Measurements from ENCODE around the gene PAPPA. TPM values are rescaled to one million over a fixed set of nuclear protein-coding genes. Genes with fewer than 3 reads are reported as not detected.

PAPPA gene
- total RNA-seq, 3 donors from 2014 or later (not counting 1 experiment from before 2014, with no cell fraction given) = not detected

DNA sequence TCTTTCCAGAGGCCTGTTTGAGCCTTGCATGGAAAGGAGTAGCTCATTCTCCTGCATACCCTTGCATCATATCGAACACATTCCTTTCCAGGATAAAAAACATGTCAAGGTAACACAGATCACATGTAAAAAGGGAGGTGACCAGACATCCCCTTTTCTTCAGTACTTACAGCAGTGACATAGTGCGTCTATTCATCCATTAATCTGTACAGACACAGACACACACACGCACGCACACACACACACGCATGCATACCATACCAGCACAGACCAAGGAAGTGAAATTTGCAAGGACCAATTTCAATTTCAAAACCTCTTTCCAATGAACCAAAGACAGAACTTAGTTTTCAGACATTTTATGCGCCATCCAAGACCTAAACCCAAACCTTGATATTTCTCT, 256.0 kb downstream of the PAPPA start:
- no peak overlapping the region for H3K4me3 ChIP-seq (ENCODE audit: low read length)
- no peaks in the 10 kb centered on the region for H3K36me3 Mint-ChIP-seq
- H3K27me3 ChIP-seq (ENCODE audit: control insufficient read depth, insufficient read depth, low read length) = no peaks in the 10 kb centered on the region
- no peaks in the 10 kb centered on the region for H3K36me3 ChIP-seq (ENCODE audit: control insufficient read depth, insufficient read depth, low read length)
- intact Hi-C loops (cut with micrococcal nuclease) = no loop called here
- H3K27me3 Mint-ChIP-seq (ENCODE audit: low read depth in 2 of 2) = no peaks in the 10 kb centered on the region
- ATAC-seq = no peak
- H3K9me3 ChIP-seq (ENCODE audit: control insufficient read depth, insufficient read depth, low read length) = no peaks in the 10 kb centered on the region
- H3K27ac ChIP-seq (ENCODE audit: low read length) = no peak overlapping the region
- no peak for DNase-seq
- no peak overlapping the region for H3K27ac Mint-ChIP-seq
- 73% methylated on average over 6 of the region's 6 CpGs for WGBS (ENCODE audit: insufficient coverage)
- no peaks in the 10 kb centered on the region for H3K4me1 Mint-ChIP-seq
- peaks cover 2 to 8% of the 10 kb centered on the region in 2 donors for H3K9me3 Mint-ChIP-seq
- H3K4me3 Mint-ChIP-seq = no peak overlapping the region
- TF ChIP-seq CTCF (IDR thresholded peaks at IDR 0.05) = no peak
- no peaks in the 10 kb centered on the region for H3K4me1 ChIP-seq (ENCODE audit: control insufficient read depth, insufficient read depth, low read length)

DNA sequence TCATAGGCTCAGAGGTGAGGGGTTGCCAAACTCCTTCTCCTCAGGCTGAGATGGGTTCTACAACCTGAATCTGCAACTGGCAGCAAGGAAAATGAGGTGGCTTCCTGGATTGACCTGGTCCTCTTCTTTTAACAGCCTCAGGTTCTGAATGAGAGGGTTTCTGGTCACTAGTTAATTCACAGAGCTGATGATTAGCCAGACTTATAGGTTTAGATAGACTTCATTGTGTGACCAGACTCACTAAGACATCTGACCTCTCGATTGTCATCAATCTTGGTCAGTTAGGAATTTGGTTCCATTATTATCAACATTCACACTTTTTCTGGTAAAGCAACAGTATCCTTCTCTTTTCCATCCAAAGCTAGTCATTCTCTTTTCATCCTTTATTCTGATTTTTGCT, 257.9 kb downstream of the PAPPA start:
- H3K27ac Mint-ChIP-seq = no peak overlapping the region
- no peaks in the 10 kb centered on the region for H3K36me3 ChIP-seq (ENCODE audit: control insufficient read depth, insufficient read depth, low read length)
- intact Hi-C loops (cut with micrococcal nuclease) = no loop called here

DNA sequence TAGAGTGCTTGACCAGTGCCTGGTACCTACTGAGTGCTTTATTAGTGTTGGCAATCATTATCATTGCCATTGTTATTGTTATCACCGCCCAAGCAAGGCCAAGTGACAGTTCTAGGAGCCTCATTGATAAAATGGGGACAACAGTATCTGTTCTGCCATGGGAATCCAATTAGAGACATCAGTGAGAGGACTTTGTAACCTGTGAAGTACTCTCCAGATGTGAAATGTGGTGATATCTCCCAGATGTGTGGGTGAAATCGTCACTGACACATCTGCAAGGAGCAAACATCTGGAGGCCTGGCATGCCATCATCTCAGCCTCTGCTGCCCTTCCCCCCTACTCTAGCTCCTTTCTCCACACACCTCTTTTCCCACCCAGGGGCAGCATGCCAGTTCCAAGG, 260.8 kb downstream of the PAPPA start:
- no peaks in the 10 kb centered on the region for H3K36me3 Mint-ChIP-seq
- no peak for TF ChIP-seq CTCF (IDR thresholded peaks at IDR 0.05)
- H3K9me3 Mint-ChIP-seq = peaks cover 0 to 4% of the 10 kb centered on the region in 2 donors
- no peaks in the 10 kb centered on the region for H3K27me3 ChIP-seq (ENCODE audit: control insufficient read depth, insufficient read depth, low read length)
- intact Hi-C loops (cut with micrococcal nuclease) = no loop called here
- no peaks in the 10 kb centered on the region for H3K9me3 ChIP-seq (ENCODE audit: control insufficient read depth, insufficient read depth, low read length)
- H3K36me3 ChIP-seq (ENCODE audit: control insufficient read depth, insufficient read depth, low read length) = no peaks in the 10 kb centered on the region
- DNase-seq (no peak), ATAC-seq (no peak)
- 96% methylated on average over 2 of the region's 2 CpGs for WGBS (ENCODE audit: insufficient coverage)
- no peak overlapping the region for H3K4me3 Mint-ChIP-seq
- H3K4me3 ChIP-seq (ENCODE audit: low read length) = no peak overlapping the region
- H3K4me1 Mint-ChIP-seq = no peaks in the 10 kb centered on the region
- H3K27me3 Mint-ChIP-seq (ENCODE audit: low read depth in 2 of 2) = no peaks in the 10 kb centered on the region
- no peak overlapping the region for H3K27ac Mint-ChIP-seq
- H3K4me1 ChIP-seq (ENCODE audit: control insufficient read depth, insufficient read depth, low read length) = no peaks in the 10 kb centered on the region
- H3K27ac ChIP-seq (ENCODE audit: low read length) = no peak overlapping the region

More for the DNA sequence above, 257.9 kb downstream of the PAPPA start:
- Mint-ChIP-seq H3K4me3 (no peak overlapping the region), H3K36me3 (no peaks in the 10 kb centered on the region), H3K9me3 (peaks cover 0 to 8% of the 10 kb centered on the region in 2 donors), H3K4me1 (no peaks in the 10 kb centered on the region), H3K27me3 (ENCODE audit: low read depth in 2 of 2) (no peaks in the 10 kb centered on the region)
- 88% methylated on average over 1 of the region's 1 CpG for WGBS (ENCODE audit: insufficient coverage)
- Histone ChIP-seq H3K27me3 (ENCODE audit: control insufficient read depth, insufficient read depth, low read length) (no peaks in the 10 kb centered on the region), H3K4me3 (ENCODE audit: low read length) (no peak overlapping the region), H3K4me1 (ENCODE audit: control insufficient read depth, insufficient read depth, low read length) (no peaks in the 10 kb centered on the region), H3K9me3 (ENCODE audit: control insufficient read depth, insufficient read depth, low read length) (no peaks in the 10 kb centered on the region), H3K27ac (ENCODE audit: low read length) (no peak overlapping the region)
- TF ChIP-seq CTCF (IDR thresholded peaks at IDR 0.05) = no peak
- ATAC-seq (no peak), DNase-seq (no peak)

GRCh38 chr9:116416421-116416820, 262.8 kb downstream of the PAPPA start:
- intact Hi-C loops (cut with micrococcal nuclease) = no loop called here
- 100% methylated on average over 1 of the region's 1 CpG for WGBS (ENCODE audit: insufficient coverage)

More at GRCh38 chr9:116416421-116416820, 262.8 kb downstream of the PAPPA start:
- Mint-ChIP-seq H3K4me1 (no peaks in the 10 kb centered on the region), H3K27me3 (ENCODE audit: low read depth in 2 of 2) (no peaks in the 10 kb centered on the region), H3K4me3 (no peak overlapping the region), H3K27ac (no peak overlapping the region), H3K9me3 (peaks cover 0 to 2% of the 10 kb centered on the region in 2 donors), H3K36me3 (no peaks in the 10 kb centered on the region)
- no peak for TF ChIP-seq CTCF (IDR thresholded peaks at IDR 0.05)
- no peak overlapping the region for H3K4me3 ChIP-seq (ENCODE audit: low read length)
- H3K27ac ChIP-seq (ENCODE audit: low read length) = no peak overlapping the region
- no peaks in the 10 kb centered on the region for H3K4me1 ChIP-seq (ENCODE audit: control insufficient read depth, insufficient read depth, low read length)
- H3K27me3 ChIP-seq (ENCODE audit: control insufficient read depth, insufficient read depth, low read length) = no peaks in the 10 kb centered on the region
- H3K9me3 ChIP-seq (ENCODE audit: control insufficient read depth, insufficient read depth, low read length) = no peaks in the 10 kb centered on the region
- no peaks in the 10 kb centered on the region for H3K36me3 ChIP-seq (ENCODE audit: control insufficient read depth, insufficient read depth, low read length)
- ATAC-seq (no peak), DNase-seq (no peak)
